ENCODE measurements around the gene ANKS4B.

Gene ANKS4B

DNA sequence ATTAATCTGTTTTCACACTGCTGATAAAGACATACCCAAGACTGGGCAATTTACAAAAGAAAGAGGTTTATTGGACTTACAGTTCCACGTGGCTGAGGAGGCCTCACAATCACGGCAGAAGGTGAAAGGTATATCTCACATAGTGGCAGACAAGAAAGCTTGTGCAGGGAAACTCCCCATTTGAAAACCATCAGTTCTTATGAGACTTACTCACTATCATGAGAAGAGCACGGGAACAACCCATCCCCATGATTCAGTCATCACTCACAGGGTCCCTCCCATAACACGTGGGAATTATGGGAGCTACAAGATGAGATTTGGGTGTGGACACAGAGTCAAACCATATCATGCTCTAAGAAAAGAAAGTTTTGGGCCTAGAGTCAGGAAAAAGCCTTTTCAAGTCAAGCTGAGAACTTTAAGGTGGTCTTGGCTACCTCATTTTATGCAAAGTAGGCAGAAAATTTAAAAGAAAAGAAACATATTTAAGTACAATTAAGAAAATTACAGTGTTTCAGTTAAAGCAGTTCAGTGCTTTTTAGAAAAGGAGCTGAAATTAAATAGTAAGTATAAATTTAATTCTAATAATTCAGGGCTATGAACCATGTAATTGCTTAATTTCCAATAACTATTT, 69.5 kb downstream of the ANKS4B start:
- TF ChIP-seq FOXP2 (optimal IDR thresholded peaks at IDR 0.05; ENCODE audit: control extremely low read depth, extremely low read length, insufficient read depth) (no peak), POLR2AphosphoS5 (IDR thresholded peaks at IDR 0.05; ENCODE audit: borderline replicate concordance, low read depth, low read length) (no peak), EZH2 (IDR thresholded peaks at IDR 0.05) (no peak)
- no peaks in the 10 kb centered on the region for H3K9me3 ChIP-seq (ENCODE audit: low read depth, low read length)
- no peak overlapping the region for H3K4me3 ChIP-seq
- no peak overlapping the region for H3K9ac ChIP-seq (ENCODE audit: insufficient read length)
- H3K27ac ChIP-seq, result no peak overlapping the region
- H3K36me3 ChIP-seq (ENCODE audit: insufficient read depth, low read length), result no peaks in the 10 kb centered on the region
- no peak for DNase-seq (ENCODE audit: low read depth, low spot score)

Data from SK-N-MC (cell line).